ENCODE measurements around the gene CLDN5. TPM values are rescaled to one million over a fixed set of nuclear protein-coding genes. Genes with fewer than 3 reads are reported as not detected.
A peak's percentile ranks its signal among the peaks of the same experiment; 100 is the strongest.

CLDN5 gene
- total and polyA plus RNA-seq, 2 of the 4 experiments (the other 2 are of a cell fraction): 0.18 to 0.21 TPM

GRCh38 chr22:19522881-19523239, 1.4 kb downstream of the CLDN5 start:
- TF ChIP-seq CHD1 (IDR thresholded peaks at IDR 0.05; ENCODE audit: low read depth, low read length) (no peak), RCOR1 (IDR thresholded peaks at IDR 0.05; ENCODE audit: insufficient replicate concordance, low read length) (no peak), ELK1 (IDR thresholded peaks at IDR 0.05; ENCODE audit: borderline replicate concordance, low read depth, low read length) (no peak), BHLHE40 (IDR thresholded peaks at IDR 0.05; ENCODE audit: low read depth, low read length) (no peak), POLR2A (IDR thresholded peaks at IDR 0.05; ENCODE audit: low read depth, low read length) (no peak), USF2 (IDR thresholded peaks at IDR 0.05; ENCODE audit: low read depth, low read length) (no peak), MXI1 (IDR thresholded peaks at IDR 0.05; ENCODE audit: borderline replicate concordance, low read depth, low read length) (no peak), CEBPB (IDR thresholded peaks at IDR 0.05; ENCODE audit: low read depth, low read length) (no peak), NFE2L2 (IDR thresholded peaks at IDR 0.05; ENCODE audit: low read depth, low read length) (no peak), FOS (IDR thresholded peaks at IDR 0.05; ENCODE audit: low read depth, low read length) (no peak), MAZ (IDR thresholded peaks at IDR 0.05; ENCODE audit: borderline replicate concordance, low read depth, low read length) (no peak), RFX5 (IDR thresholded peaks at IDR 0.05; ENCODE audit: low read depth, low read length) (no peak)
- peaks cover 17% of the 10 kb centered on the region for H3K27me3 ChIP-seq (ENCODE audit: control insufficient read depth, insufficient read depth, low read length)
- WGBS, 2 experiments (ENCODE audit: extremely low coverage in 2 of 2, insufficient read length in 1 of 2): 40% methylated on average over 3 of the region's 9 CpGs; no CpG with 5 or more reads in 1 of the 2 experiments
- no peak overlapping the region for H3K4ac ChIP-seq (ENCODE audit: low read depth, low read length)
- H2AK9ac ChIP-seq (replicated peaks; ENCODE audit: low read depth, low read length, poor library complexity): peak overlapping the region; percentile 19
- no peak overlapping the region for H2BK15ac ChIP-seq (ENCODE audit: low read depth, low read length)
- H3K4me2 ChIP-seq (ENCODE audit: low read depth, low read length): peak overlapping the region; percentile 71; the same call in 1 of the 2 replicates
- H3K23ac ChIP-seq (ENCODE audit: low read depth, low read length): no peak overlapping the region
- no peaks in the 10 kb centered on the region for H3K9me1 ChIP-seq (ENCODE audit: insufficient read depth, low read length)
- H4K20me1 ChIP-seq (ENCODE audit: insufficient read depth, low read length): peaks cover 4% of the 10 kb centered on the region; the same call in 1 of the 2 replicates
- DNase-seq (no peak), ATAC-seq (ENCODE audit: low read depth) (no peak)
- in situ Hi-C loops (cut with MboI; ENCODE audit: low sequenced_read_pairs): no loop called here
- BruUV-seq (replicated peaks): no TSS peak
- no peaks in the 10 kb centered on the region; the same call in 1 of the 2 replicates for H3K4me1 ChIP-seq (ENCODE audit: control insufficient read depth, insufficient read depth, low read length)
- 0 out of 2 replicates have a peak overlapping the region, but pooled peaks have one; percentile 10 for H3K4me3 ChIP-seq (ENCODE audit: insufficient read depth, low read depth, low read length)
- CTCF ChIA-PET: no interaction called here
- H3K14ac ChIP-seq (replicated peaks; ENCODE audit: low read depth, low read length): no peak overlapping the region
- peak overlapping the region; percentile 65 for H2AFZ ChIP-seq (replicated peaks; ENCODE audit: low read length, poor library complexity)
- H3K18ac ChIP-seq (ENCODE audit: low read depth, low read length): no peak overlapping the region
- no peak overlapping the region for H4K8ac ChIP-seq (ENCODE audit: low read depth in 2 of 2, low read length in 2 of 2)
- no peak overlapping the region for H4K91ac ChIP-seq (ENCODE audit: insufficient read depth, low read depth, low read length)
- no peak overlapping the region for H3K56ac ChIP-seq (ENCODE audit: extremely low read depth, insufficient read depth, low read length)
- H2AK5ac ChIP-seq (ENCODE audit: low read depth, low read length): no peak overlapping the region
- POLR2A ChIA-PET (ENCODE audit: unreplicated experiment): no interaction called here
- dilution Hi-C loops (cut with HindIII; ENCODE audit: low sequenced_read_pairs, unreplicated experiment): no loop called here
- H3K9me3 ChIP-seq (ENCODE audit: control insufficient read depth, insufficient read depth, low read length): no peaks in the 10 kb centered on the region
- H2BK5ac ChIP-seq (ENCODE audit: low read depth, low read length, poor library complexity, severe bottlenecking): no peak overlapping the region
- no peaks in the 10 kb centered on the region for H3K36me3 ChIP-seq (ENCODE audit: control insufficient read depth, insufficient read depth, low read length)
- H3K79me1 ChIP-seq (ENCODE audit: low read depth in 1 of 2, low read length in 2 of 2): no peaks in the 10 kb centered on the region
- intact Hi-C loops (cut with micrococcal nuclease): no loop called here
- no peak overlapping the region for H2BK120ac ChIP-seq (ENCODE audit: low read depth, low read length)
- H3K9ac ChIP-seq (ENCODE audit: low read depth, low read length): no peak overlapping the region
- no peak overlapping the region for H2BK20ac ChIP-seq (ENCODE audit: low read depth, low read length)
- H3K27ac ChIP-seq (ENCODE audit: insufficient read depth, low read length): no peak overlapping the region
- no peak overlapping the region for H4K5ac ChIP-seq (ENCODE audit: low read depth, low read length)
